AG09309 (cell line): ENCODE data around the gene TMEM176A.

Experiments used
- DNase-seq: peaks from one replicate; pipeline ENCODE4 v3.0.0-alpha.2; 2010; ENCODE audit warnings: low read depth
- H3K4me3 ChIP-seq: 2 replicates; pipeline ENCODE4 v1.5.1; 2011; ENCODE audit warnings: mild to moderate bottlenecking, low read depth, low read length, moderate library complexity; ENCODE audit not compliant: control insufficient read depth
- CTCF ChIP-seq: IDR thresholded peaks from 2 replicates; pipeline ENCODE4 v1.5.1; 2011; ENCODE audit warnings: mild to moderate bottlenecking, low read depth, low read length, inconsistent platforms; ENCODE audit not compliant: insufficient read depth, control insufficient read depth; ENCODE audit errors: missing control alignments

Gene TMEM176A, protein sequence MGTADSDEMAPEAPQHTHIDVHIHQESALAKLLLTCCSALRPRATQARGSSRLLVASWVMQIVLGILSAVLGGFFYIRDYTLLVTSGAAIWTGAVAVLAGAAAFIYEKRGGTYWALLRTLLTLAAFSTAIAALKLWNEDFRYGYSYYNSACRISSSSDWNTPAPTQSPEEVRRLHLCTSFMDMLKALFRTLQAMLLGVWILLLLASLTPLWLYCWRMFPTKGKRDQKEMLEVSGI

DNA sequence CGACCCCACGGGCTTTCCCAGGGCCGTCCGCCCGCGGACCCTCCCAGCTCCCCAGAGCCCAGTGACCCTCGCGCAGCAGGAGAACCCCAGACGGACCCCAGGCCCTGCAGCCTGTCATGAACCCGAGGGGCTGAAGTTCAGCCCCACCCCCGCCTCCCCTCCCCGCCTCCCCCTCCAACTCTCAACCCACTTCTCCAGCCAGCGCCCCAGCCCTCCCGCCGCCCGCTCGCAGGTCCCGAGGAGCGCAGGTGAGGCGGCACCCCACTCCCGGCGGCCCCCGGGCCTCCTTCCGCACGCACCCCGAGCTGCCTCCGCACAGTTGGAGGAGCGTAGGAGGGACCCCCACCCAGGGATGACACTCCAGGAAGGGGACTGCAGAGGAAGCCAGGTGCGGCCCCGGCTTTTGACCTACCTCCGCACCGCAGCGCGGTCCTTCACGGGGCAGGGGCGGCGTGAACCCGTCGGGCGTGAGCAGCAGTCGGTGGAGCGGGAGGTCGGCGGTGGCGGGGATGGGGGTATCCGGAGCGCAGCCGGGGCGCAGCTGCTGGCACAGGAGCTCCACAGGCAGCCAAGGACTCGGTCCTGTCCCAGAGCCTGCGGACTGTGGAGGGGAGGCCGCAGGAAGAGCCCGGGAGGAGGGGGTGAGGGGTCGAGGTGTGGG is at the start of gene TMEM176A:
TSS of gene TMEM176A (plus strand) at position 189 of the 661 bp plus-strand sequence. CDS start 782 bp downstream, outside the sequence.
- TF ChIP-seq CTCF: no peak
- no peak within 1 kb of the TSS for H3K4me3 ChIP-seq
- no peak for DNase-seq

GRCh38 chr7:150751702-150752101 is 48.9 kb upstream of the TMEM176A start:
- DNase-seq: no peak
- H3K4me3 ChIP-seq: no peak overlapping the region
- no peak for TF ChIP-seq CTCF

DNA sequence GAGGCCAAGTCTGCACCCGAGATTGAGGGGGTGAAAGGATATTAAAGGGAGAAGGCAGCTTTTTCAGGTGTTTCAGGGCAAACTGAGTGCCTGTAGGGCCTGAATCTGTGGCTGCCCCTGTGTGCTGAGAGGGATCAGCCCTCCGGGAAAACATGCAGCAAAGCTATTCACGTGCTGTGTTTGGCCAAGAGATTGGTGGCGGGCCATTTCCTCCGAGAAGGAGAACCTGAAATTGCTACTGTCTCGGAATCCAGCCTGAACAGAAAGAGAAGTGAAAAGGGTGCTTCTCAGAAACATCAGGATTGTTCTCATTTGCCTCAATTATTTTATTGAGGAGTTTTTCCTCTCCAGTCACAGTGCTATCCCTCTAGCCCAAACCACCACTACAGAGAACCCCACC is 47.3 kb upstream of the TMEM176A start:
- H3K4me3 ChIP-seq: no peak overlapping the region
- no peak for DNase-seq
- no peak for TF ChIP-seq CTCF

- no peak for TF ChIP-seq CTCF
- no peak for DNase-seq
These were observed 46.6 kb upstream of the TMEM176A start for GRCh38 chr7:150753826-150754603.

DNA sequence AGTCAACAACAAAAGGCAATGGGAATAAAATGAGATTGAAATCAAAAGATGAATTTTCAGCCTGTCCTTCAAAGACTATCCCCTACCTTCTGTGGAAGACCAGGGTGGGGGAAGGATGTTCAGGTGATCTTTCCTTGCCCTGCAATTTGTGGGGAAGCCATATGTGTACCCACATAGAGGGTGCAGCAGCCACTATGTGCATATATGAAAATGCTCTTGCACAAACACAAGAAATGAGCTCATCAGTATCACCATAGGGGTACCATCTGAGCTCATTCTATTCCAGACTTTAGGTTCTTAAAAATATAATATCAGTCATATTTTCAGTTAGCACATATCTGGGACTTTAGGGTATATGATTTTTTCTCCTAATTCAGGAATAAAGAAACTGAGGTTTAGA is 45.6 kb upstream of the TMEM176A start:
- no peak overlapping the region for H3K4me3 ChIP-seq
- no peak for DNase-seq
- TF ChIP-seq CTCF: no peak

More at GRCh38 chr7:150753826-150754603, 46.6 kb upstream of the TMEM176A start:
- no peak overlapping the region for H3K4me3 ChIP-seq

DNA sequence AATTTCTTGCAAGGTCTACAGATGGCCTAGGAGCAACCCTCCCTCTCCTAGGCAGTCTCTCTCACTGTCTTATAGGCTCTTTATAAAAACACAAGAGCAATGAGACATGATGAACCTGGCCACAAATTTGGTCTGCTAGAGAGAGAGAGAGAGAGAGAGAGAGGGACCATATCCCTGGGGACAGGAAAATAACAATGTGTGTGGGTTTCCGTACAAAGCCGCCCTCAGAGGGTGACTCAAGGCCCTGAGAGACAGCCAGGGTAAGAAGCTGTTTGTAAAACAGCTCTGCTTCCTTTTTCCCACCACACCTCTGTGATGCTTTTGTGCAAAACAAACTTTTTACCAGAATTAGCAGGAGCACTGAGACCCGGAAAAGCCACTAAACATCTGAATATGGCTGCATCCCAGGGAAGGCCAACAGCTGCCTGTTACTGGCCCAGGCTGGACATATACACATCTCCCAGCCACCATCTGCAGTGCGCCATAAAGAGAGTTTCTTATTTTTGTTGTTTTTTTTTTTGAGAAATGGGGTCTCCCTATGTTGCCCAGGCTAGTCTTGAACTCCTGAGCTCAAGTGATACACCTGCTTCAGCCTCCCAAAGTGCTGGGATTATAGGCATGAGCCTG is 45.0 kb upstream of the TMEM176A start:
- TF ChIP-seq CTCF: no peak
- no peak overlapping the region for H3K4me3 ChIP-seq
- no peak for DNase-seq
